A204.1 (cell line): ENCODE data around the gene BCL2L1.

Experiments used
- FAIRE-seq: peaks from 2 replicates; lab custom pipeline; 2012; peaks lifted over from hg19 to GRCh38; lab: Jason Lieb, UNC

Gene BCL2L1

GRCh38 chr20:31691646-31692275, 30.9 kb downstream of the BCL2L1 start:
- no peak for FAIRE-seq

- FAIRE-seq = no peak
Measured at GRCh38 chr20:31690124-31690666, 32.5 kb downstream of the BCL2L1 start.

- FAIRE-seq = no peak
Measured at GRCh38 chr20:31689141-31689540, 33.5 kb downstream of the BCL2L1 start.

GRCh38 chr20:31687777-31688176, 34.9 kb downstream of the BCL2L1 start:
- no peak for FAIRE-seq

- no peak for FAIRE-seq
Measured at GRCh38 chr20:31685853-31686643, 36.6 kb downstream of the BCL2L1 start.

GRCh38 chr20:31684153-31685015, 38.3 kb downstream of the BCL2L1 start:
- no peak for FAIRE-seq

GRCh38 chr20:31682927-31683326, 39.7 kb downstream of the BCL2L1 start:
- no peak for FAIRE-seq

GRCh38 chr20:31682352-31682751, 40.3 kb downstream of the BCL2L1 start:
- FAIRE-seq = no peak

- no peak for FAIRE-seq
Measured at GRCh38 chr20:31681769-31682168, 40.9 kb downstream of the BCL2L1 start.

- FAIRE-seq = no peak
Measured at GRCh38 chr20:31681128-31681727, 41.4 kb downstream of the BCL2L1 start.

- no peak for FAIRE-seq
Measured at GRCh38 chr20:31680286-31681127, 42.2 kb downstream of the BCL2L1 start.

- no peak for FAIRE-seq
Measured at GRCh38 chr20:31679357-31680285, 43.0 kb downstream of the BCL2L1 start.

- no peak for FAIRE-seq
Measured at GRCh38 chr20:31678389-31679356, 44.0 kb downstream of the BCL2L1 start.

GRCh38 chr20:31677553-31678260, 45.0 kb downstream of the BCL2L1 start:
- no peak for FAIRE-seq

GRCh38 chr20:31676609-31676989, 46.1 kb downstream of the BCL2L1 start:
- FAIRE-seq = no peak

GRCh38 chr20:31675828-31676608, 46.6 kb downstream of the BCL2L1 start:
- no peak for FAIRE-seq
